ENCODE results near the gene FMO4.

DNA sequence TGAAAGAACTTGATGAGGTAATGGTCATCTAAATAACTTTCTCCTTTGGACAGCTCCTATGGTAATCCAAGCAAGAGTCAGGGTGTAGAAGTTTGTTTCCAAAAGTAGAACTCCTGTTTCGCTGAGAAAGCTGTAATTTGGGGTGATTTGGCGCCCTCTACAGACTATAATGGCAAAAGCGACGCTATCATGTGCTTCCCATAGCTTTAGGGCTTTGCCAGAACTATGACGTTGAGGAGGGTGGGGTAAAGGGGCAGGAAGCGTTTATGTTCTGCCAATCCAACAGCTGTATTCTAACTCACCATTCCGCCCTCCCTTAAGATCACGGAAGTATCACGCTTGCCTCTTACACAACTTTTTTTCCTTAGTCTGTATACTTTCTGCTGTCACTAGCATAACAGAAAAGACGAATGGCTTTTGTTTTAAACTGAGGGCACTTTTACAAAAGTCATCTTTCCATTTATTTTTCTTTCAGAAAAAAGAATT, at the start of gene FMO4:
- TF ChIP-seq, protein P1, sequence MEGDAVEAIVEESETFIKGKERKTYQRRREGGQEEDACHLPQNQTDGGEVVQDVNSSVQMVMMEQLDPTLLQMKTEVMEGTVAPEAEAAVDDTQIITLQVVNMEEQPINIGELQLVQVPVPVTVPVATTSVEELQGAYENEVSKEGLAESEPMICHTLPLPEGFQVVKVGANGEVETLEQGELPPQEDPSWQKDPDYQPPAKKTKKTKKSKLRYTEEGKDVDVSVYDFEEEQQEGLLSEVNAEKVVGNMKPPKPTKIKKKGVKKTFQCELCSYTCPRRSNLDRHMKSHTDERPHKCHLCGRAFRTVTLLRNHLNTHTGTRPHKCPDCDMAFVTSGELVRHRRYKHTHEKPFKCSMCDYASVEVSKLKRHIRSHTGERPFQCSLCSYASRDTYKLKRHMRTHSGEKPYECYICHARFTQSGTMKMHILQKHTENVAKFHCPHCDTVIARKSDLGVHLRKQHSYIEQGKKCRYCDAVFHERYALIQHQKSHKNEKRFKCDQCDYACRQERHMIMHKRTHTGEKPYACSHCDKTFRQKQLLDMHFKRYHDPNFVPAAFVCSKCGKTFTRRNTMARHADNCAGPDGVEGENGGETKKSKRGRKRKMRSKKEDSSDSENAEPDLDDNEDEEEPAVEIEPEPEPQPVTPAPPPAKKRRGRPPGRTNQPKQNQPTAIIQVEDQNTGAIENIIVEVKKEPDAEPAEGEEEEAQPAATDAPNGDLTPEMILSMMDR (IDR thresholded peaks at IDR 0.05): peak; percentile 79 to 92 (median 88)
- no peak for TF ChIP-seq POLR2A (IDR thresholded peaks at IDR 0.05)
- TF ChIP-seq POLR2AphosphoS5 (IDR thresholded peaks at IDR 0.05): peak; percentile 62 to 89 (median 88)
